ENCODE results near the gene RGS10. TPM values are rescaled to one million over a fixed set of nuclear protein-coding genes. Genes with fewer than 3 reads are reported as not detected.
"Not testable (repeated sequence)": the region's sequence is repeated elsewhere in the genome, so short reads cannot be mapped to it uniquely, and the experiment has no call there.

The RGS10 gene
- total RNA-seq, 4 donors from 2014 or later, result 3.9 to 63.5 (median 13.2) TPM

- Histone ChIP-seq H3K4me1 (peaks cover 0 to 35% (median 6%) of the 10 kb centered on the region in 4 donors), H3K9me3 (no peaks in the 10 kb centered on the region), H3K27me3 (no peaks in the 10 kb centered on the region), H3K4me3 (peak overlapping the region in 1 of 4 donors; percentile 6), H3K27ac (peak overlapping the region; percentile 7 to 63 (median 60)), H3K36me3 (no peaks in the 10 kb centered on the region)
- peak in 1 of 3 donors; percentile 35 for DNase-seq
- no peak for TF ChIP-seq POLR2A (IDR thresholded peaks at IDR 0.05)
- TF ChIP-seq, protein P1, sequence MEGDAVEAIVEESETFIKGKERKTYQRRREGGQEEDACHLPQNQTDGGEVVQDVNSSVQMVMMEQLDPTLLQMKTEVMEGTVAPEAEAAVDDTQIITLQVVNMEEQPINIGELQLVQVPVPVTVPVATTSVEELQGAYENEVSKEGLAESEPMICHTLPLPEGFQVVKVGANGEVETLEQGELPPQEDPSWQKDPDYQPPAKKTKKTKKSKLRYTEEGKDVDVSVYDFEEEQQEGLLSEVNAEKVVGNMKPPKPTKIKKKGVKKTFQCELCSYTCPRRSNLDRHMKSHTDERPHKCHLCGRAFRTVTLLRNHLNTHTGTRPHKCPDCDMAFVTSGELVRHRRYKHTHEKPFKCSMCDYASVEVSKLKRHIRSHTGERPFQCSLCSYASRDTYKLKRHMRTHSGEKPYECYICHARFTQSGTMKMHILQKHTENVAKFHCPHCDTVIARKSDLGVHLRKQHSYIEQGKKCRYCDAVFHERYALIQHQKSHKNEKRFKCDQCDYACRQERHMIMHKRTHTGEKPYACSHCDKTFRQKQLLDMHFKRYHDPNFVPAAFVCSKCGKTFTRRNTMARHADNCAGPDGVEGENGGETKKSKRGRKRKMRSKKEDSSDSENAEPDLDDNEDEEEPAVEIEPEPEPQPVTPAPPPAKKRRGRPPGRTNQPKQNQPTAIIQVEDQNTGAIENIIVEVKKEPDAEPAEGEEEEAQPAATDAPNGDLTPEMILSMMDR (IDR thresholded peaks at IDR 0.05), result no peak
These were observed 4.4 kb downstream of the RGS10 start for GRCh38 chr10:119537953-119538630.

GRCh38 chr10:119536508-119537025 lies 6.0 kb downstream of the RGS10 start:
- H3K27me3 ChIP-seq, result no peaks in the 10 kb centered on the region
- H3K36me3 ChIP-seq, result no peaks in the 10 kb centered on the region
- no peak overlapping the region for H3K4me3 ChIP-seq
- H3K4me1 ChIP-seq, result peaks cover 0 to 41% (median 6%) of the 10 kb centered on the region in 4 donors
- H3K27ac ChIP-seq, result peak overlapping the region in 3 of 4 donors; percentile 31 to 42 (median 36)
- TF ChIP-seq, protein P1 (IDR thresholded peaks at IDR 0.05), result no peak
- no peak for TF ChIP-seq POLR2A (IDR thresholded peaks at IDR 0.05)
- DNase-seq, result peak in 1 of 3 donors; percentile 26
- H3K9me3 ChIP-seq, result no peaks in the 10 kb centered on the region

- H3K36me3 ChIP-seq, result no peaks in the 10 kb centered on the region
- H3K27me3 ChIP-seq, result no peaks in the 10 kb centered on the region
- no peaks in the 10 kb centered on the region for H3K9me3 ChIP-seq
- H3K4me1 ChIP-seq, result peaks cover 0 to 42% (median 6%) of the 10 kb centered on the region in 4 donors
- H3K27ac ChIP-seq, result peak overlapping the region in 3 of 4 donors; percentile 31 to 42 (median 36)
- peak in 1 of 3 donors; percentile 45 for DNase-seq
- H3K4me3 ChIP-seq, result no peak overlapping the region
- TF ChIP-seq, protein P1 (IDR thresholded peaks at IDR 0.05), result no peak
- no peak for TF ChIP-seq POLR2A (IDR thresholded peaks at IDR 0.05)
These were observed 6.5 kb downstream of the RGS10 start for GRCh38 chr10:119535837-119536507.

DNA sequence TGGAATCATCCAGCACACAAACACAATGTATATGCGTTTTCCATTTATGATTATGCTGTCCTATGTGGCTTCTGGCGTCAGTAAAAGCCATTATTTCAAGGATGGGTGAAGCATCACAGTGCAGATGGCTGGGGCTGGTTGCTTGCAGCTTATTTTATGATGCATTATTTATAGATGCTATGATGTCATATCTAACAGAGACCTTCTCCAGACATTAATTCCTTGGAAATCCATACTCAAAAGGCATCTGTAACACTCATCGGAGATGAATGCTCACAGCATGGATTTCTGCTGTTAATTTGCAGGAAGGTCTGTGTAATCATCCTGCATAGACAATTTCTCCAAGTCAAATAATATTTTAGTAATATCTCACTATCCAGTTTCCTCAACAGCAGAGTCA lies 7.2 kb downstream of the RGS10 start:
- no peaks in the 10 kb centered on the region for H3K9me3 ChIP-seq
- no peaks in the 10 kb centered on the region for H3K27me3 ChIP-seq
- H3K4me3 ChIP-seq, result no peak overlapping the region
- peaks cover 0 to 46% (median 6%) of the 10 kb centered on the region in 4 donors for H3K4me1 ChIP-seq
- H3K36me3 ChIP-seq, result no peaks in the 10 kb centered on the region
- peak overlapping the region in 1 of 4 donors; percentile 42 for H3K27ac ChIP-seq
- TF ChIP-seq POLR2A (IDR thresholded peaks at IDR 0.05), result no peak
- TF ChIP-seq, protein P1 (IDR thresholded peaks at IDR 0.05), result no peak
- no peak for DNase-seq

DNA sequence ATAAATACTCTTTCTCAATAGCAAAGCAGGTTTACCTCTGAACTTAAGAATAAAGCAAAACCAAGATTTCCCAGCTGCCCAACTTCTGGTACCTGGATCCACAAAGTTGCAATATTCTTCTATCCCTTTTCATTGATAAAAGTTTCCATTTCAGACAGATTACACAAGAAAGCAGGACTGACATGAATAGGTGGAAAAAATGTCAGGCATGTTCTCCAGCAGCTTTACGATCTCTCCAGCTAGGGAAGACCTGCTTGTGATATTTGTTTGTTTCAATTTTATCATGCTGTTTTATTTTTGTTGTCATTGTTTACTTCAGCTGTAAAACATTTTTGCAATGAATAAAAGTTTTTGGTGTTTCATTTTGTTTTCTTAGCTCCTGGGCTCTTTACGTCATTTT lies 9.0 kb downstream of the RGS10 start:
- Histone ChIP-seq H3K4me3 (no peak overlapping the region), H3K36me3 (no peaks in the 10 kb centered on the region), H3K9me3 (no peaks in the 10 kb centered on the region), H3K27me3 (no peaks in the 10 kb centered on the region), H3K27ac (no peak overlapping the region), H3K4me1 (peaks cover 0 to 35% (median 2%) of the 10 kb centered on the region in 4 donors)
- no peak for DNase-seq
- TF ChIP-seq POLR2A (IDR thresholded peaks at IDR 0.05), result no peak
- TF ChIP-seq, protein P1 (IDR thresholded peaks at IDR 0.05), result no peak

DNA sequence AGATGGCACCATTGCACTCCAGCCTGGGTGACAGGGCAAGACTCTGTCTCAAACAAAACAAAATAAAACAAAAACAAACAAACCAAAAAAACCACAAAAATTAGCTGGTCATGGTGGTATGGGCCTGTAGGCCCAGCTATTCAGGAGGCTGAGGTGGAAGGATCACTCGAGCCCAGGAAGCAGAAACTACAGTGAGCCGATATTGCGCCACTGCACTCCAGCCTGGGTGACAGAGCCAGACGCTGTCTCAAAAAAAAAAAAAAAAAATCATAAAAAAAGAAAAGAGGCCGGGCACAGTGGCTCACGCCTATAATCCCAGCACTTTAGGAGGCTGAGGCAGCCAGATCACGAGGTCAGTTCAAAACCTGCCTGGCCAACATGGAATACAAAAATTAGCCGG lies 9.7 kb downstream of the RGS10 start:
- not testable (repeated sequence) for H3K9me3 ChIP-seq, H3K36me3 ChIP-seq, H3K27ac ChIP-seq, H3K27me3 ChIP-seq, H3K4me3 ChIP-seq
- peaks cover 0 to 29% (median 0%) of the 10 kb centered on the region in 4 donors for H3K4me1 ChIP-seq
- DNase-seq, result peak in 1 of 3 donors; percentile 41

DNA sequence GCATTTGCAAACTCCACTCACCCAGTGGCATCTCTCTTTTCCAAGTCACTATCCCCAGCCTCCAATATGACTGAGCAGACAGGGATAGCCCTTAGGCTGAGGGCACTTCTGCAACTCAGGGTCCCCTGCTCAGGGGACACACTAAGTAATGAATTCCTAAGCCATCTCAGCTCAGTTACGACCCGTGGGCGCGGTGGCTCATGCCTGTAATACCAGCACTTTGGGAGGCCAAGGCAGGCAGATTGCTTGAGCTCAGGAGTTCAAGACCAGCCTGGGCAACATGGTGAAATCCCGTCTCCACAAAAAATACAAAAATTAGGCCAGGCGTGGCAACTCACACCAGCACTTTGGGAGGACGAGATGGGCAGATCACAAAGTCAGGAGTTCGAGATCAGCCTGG lies 10.3 kb downstream of the RGS10 start:
- H3K4me1 ChIP-seq, result peaks cover 0 to 29% (median 0%) of the 10 kb centered on the region in 4 donors
- H3K9me3 ChIP-seq, H3K27me3 ChIP-seq, H3K4me3 ChIP-seq, H3K27ac ChIP-seq, H3K36me3 ChIP-seq: not testable (repeated sequence)
- peak in 1 of 3 donors; percentile 23 for DNase-seq
